HUES6 (cell line): ENCODE results near the gene CPNE4.

Source experiments
- H3K27ac ChIP-seq: 2 replicates; pipeline ENCODE4 v1.7.0; 2013; ENCODE audit warnings: low read depth, mild to moderate bottlenecking, low read length, inconsistent platforms
- H3K27me3 ChIP-seq: 2 replicates; pipeline ENCODE4 v1.6.1; 2013; ENCODE audit warnings: low read length; ENCODE audit not compliant: control insufficient read depth, insufficient read depth
- H3K36me3 ChIP-seq: 2 replicates; pipeline ENCODE4 v1.6.1; 2013; ENCODE audit warnings: low read length; ENCODE audit not compliant: control insufficient read depth, insufficient read depth
- H3K4me1 ChIP-seq: 2 replicates; pipeline ENCODE4 v1.6.1; 2013; ENCODE audit warnings: low read length; ENCODE audit not compliant: control insufficient read depth, insufficient read depth
- H3K4me3 ChIP-seq: 2 replicates; pipeline ENCODE4 v1.5.1; 2013; ENCODE audit warnings: low read depth, low read length
- H3K9ac ChIP-seq: one replicate; pipeline ENCODE4 v1.6.1; 2013; ENCODE audit warnings: mild to moderate bottlenecking, low read length
- H3K9me3 ChIP-seq: 2 replicates; pipeline ENCODE4 v1.6.1; 2013; ENCODE audit warnings: low read depth, low read length; ENCODE audit not compliant: control insufficient read depth, insufficient read depth

The CPNE4 gene

DNA sequence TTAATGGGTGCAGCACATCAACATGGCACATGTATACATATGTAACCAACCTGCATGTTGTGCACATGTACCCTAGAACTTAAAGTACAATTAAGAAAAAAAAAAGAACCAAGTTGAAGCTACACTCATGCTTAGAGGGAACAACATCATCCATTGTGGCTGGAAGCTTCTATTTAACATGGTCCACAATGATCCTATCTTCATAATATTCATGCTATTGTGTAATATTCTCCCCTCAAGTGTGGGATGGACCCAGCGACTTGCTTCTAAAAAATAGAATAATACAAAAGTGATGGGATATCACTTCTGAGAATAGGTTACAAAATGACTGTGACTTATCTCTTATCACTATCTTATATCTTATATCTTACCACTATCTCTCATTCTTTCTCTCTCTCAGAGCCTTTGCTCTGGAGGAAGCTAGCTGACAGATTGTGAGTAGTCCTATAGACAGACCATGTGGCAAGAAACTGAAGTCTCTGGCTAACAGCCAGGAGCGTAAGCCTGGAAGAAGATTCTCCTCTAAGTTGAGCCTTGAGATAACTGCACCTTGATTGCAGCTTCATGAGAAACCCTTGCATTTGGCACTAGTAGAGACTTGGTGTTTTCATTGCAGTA lies 333.6 kb downstream of the CPNE4 start:
- no peaks in the 10 kb centered on the region for H3K9me3 ChIP-seq
- no peak overlapping the region for H3K4me3 ChIP-seq
- H3K4me1 ChIP-seq: peaks cover 20% of the 10 kb centered on the region
- H3K27me3 ChIP-seq: no peaks in the 10 kb centered on the region
- no peak overlapping the region for H3K9ac ChIP-seq
- H3K27ac ChIP-seq: no peak overlapping the region
- H3K36me3 ChIP-seq: no peaks in the 10 kb centered on the region

DNA sequence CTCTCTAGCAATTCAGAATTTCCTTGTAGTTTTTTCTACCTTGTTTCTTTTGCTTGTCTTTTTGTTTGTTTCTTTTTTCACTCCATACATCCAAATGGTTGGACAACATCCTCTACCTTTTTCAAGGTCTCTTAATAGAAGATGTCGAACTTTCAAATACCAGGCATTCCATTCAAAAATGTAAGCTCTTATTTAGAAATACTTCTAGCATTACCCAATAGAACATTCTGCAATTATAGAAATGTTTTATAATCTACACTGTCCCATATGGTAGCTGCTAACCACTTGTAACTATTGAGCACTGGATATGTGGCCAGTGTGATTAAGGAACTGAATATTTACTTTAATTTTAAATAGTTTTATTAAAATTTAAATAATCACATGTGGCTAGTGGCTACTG lies 335.8 kb downstream of the CPNE4 start:
- Histone ChIP-seq H3K9me3 (no peaks in the 10 kb centered on the region), H3K4me1 (no peaks in the 10 kb centered on the region), H3K4me3 (no peak overlapping the region), H3K27ac (no peak overlapping the region), H3K9ac (no peak overlapping the region), H3K36me3 (no peaks in the 10 kb centered on the region), H3K27me3 (no peaks in the 10 kb centered on the region)

DNA sequence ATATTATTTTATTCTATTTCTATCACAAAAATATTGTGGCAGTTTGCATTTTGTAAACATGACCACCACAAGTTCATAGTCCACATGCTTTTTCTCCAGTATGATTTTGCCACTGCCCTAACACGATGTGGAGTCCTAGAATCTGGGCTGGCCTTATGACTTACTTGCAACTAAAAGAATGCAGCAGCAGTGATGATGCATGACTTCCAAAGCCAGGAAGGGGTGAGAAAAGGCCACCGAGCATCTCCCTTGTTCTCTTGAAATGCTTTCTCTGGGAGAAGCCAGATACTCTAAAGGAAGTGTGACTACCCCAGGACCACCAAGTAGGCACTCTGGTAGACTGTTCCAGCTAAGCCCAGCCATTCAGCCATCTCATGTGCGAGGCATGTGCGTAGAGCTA lies 340.4 kb downstream of the CPNE4 start:
- Histone ChIP-seq H3K4me3 (no peak overlapping the region), H3K9ac (no peak overlapping the region), H3K27me3 (no peaks in the 10 kb centered on the region), H3K27ac (no peak overlapping the region), H3K36me3 (no peaks in the 10 kb centered on the region), H3K4me1 (no peaks in the 10 kb centered on the region), H3K9me3 (no peaks in the 10 kb centered on the region)

DNA sequence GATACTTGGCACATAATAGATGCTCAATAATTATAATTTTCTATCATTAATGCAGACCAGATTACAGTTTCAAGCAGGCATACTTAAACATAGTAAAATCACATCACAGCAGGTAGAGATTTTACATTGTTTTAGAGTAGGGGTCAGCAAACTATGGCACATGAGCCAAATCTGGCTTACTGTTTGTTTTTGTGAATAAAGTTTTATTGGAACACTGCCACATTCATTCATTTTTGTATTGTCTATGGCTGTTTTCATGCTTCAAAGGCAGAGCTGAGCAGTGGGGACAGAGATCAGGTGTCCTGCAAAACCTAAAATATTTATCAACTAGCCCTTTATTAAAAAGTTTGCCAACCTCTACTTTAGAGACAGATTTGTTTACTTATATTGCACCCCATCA lies 342.5 kb downstream of the CPNE4 start:
- Histone ChIP-seq H3K9me3 (no peaks in the 10 kb centered on the region), H3K9ac (no peak overlapping the region), H3K4me3 (no peak overlapping the region), H3K4me1 (no peaks in the 10 kb centered on the region), H3K36me3 (no peaks in the 10 kb centered on the region), H3K27ac (no peak overlapping the region), H3K27me3 (no peaks in the 10 kb centered on the region)

DNA sequence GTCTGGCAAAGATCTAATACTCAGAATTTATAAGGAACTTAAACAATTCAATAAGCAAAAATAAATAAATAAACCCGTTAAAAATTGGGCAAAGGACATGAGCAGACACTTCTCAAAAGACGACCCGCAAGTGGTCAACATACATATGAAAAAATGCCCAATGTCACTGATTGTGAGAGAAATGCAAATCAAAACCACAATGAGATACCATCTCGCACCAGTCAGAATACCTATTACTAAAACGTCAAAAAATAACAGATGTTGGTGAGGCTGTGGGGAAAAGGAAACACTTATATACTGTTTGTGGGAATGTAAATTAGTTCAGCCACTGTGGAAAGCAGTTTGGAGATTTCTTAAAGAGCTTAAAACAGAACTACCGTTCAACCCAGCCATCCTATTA lies 344.0 kb downstream of the CPNE4 start:
- Histone ChIP-seq H3K4me3 (no peak overlapping the region), H3K9me3 (no peaks in the 10 kb centered on the region), H3K27ac (no peak overlapping the region), H3K27me3 (no peaks in the 10 kb centered on the region), H3K4me1 (no peaks in the 10 kb centered on the region), H3K9ac (no peak overlapping the region), H3K36me3 (no peaks in the 10 kb centered on the region)

DNA sequence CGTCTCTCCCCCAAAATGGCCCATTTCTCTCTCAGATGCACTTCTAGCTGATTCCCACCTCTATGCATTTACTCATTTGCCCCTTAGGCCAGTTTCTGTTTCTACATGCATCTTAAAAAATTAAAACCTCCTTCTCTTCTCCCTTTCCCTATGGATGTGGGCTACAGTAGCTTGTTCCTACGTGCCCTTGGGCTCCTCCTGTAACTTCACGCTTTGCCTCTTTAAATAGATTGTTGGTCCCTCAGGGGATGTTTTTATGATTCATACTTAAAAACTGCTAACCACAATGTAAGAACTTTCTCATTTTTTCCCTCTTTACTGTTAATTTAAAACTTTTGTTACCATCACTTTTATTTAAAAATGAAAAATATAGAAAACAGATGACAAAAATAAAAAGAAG lies 346.4 kb downstream of the CPNE4 start:
- Histone ChIP-seq H3K4me3 (no peak overlapping the region), H3K36me3 (no peaks in the 10 kb centered on the region), H3K27me3 (no peaks in the 10 kb centered on the region), H3K9me3 (no peaks in the 10 kb centered on the region), H3K9ac (no peak overlapping the region), H3K4me1 (no peaks in the 10 kb centered on the region), H3K27ac (no peak overlapping the region)

DNA sequence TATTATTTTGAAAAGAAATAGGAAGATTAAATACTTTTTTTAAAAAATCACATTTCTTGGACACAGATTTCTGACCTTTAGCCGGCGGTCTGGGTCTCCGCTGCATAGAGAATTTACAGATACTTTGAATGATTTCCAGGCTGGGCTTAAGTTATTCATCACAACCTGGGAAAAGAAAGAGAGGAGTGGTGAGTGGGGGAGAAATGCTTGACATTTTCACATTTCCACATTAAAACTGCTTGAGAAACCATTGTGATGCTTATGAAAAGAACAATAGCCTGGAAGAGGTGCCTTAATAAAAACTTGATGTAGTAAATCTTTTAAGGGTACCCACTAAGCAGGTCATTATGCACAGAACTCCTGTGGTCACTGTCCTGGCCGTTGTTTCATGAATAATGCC lies 365.2 kb downstream of the CPNE4 start:
- H3K9ac ChIP-seq: no peak overlapping the region
- no peak overlapping the region for H3K27ac ChIP-seq
- H3K9me3 ChIP-seq: no peaks in the 10 kb centered on the region
- no peak overlapping the region for H3K4me3 ChIP-seq
- no peaks in the 10 kb centered on the region for H3K27me3 ChIP-seq
- H3K4me1 ChIP-seq: peaks cover 3% of the 10 kb centered on the region; the same call in 1 of the 2 replicates
- H3K36me3 ChIP-seq: no peaks in the 10 kb centered on the region

DNA sequence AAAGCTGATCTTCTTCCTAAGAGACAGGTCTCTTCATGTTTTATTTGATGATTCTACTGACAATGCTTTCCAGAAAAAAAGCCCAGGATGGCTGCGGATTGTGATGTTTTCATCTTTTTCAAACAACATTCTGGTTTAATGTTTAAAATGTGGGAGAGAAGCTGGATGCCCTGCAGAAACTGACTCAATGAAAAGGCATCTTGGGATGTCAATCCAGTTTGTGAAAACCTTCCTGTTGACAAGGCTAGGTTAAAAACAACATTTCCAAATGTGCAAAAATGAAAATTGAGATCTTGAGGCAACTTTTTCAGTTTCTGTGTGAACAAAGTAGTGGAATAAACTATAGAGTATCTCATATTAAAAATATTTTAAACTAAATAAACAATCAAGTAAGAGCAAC lies 376.0 kb downstream of the CPNE4 start:
- Histone ChIP-seq H3K4me3 (no peak overlapping the region), H3K4me1 (no peaks in the 10 kb centered on the region), H3K9ac (no peak overlapping the region), H3K27me3 (no peaks in the 10 kb centered on the region), H3K36me3 (no peaks in the 10 kb centered on the region), H3K9me3 (no peaks in the 10 kb centered on the region), H3K27ac (no peak overlapping the region)

DNA sequence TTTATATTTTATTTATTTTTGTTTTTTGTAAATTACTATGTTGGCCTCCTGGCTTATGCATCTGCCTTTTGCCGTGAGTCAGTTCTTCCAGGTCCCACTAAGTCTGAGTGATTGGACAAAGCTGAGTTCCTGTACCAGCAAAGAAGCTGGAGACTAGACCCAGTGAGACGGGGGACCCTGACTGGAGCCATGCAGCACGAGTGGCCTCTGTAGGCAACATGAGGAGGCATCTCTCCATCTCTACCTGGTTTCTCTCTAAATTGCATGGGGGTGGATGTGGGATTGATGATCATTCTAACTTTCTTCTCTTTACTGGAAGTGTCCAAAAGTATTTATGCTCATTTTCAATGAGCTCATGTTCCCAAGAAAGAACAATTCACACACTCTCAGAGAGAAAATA lies 376.7 kb downstream of the CPNE4 start:
- Histone ChIP-seq H3K9ac (no peak overlapping the region), H3K36me3 (no peaks in the 10 kb centered on the region), H3K4me3 (no peak overlapping the region), H3K27ac (no peak overlapping the region), H3K27me3 (no peaks in the 10 kb centered on the region), H3K9me3 (no peaks in the 10 kb centered on the region), H3K4me1 (no peaks in the 10 kb centered on the region)

DNA sequence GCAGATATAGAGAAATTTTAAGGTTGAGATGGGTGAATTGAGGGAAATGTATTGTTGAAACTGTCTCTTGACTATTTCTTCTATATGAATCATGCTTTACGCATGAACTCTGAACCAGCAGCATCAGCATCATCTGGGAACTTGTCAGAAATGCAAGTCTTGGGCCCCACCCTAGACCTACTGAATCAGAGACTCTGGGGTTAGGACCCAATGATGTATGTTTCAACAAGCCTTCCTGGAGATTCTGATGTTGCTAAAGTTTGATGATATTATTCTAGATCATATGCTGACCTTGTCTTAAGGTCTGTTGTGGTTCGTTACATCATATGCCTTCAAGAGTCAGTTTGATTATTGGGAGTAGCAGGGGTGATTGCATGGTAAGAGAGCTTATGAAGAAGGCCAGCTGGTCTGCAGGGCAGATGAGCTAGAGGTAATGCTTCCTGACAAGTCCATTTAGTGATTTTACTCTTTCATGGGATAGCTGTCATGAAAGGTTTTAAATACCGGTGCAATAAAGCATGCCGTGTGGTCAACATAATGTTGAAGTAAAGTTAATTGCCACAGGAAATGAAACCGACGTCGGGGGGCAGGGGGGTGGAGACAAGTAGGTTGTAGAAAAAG lies 379.6 kb downstream of the CPNE4 start:
- Histone ChIP-seq H3K27me3 (no peaks in the 10 kb centered on the region), H3K27ac (no peak overlapping the region), H3K36me3 (no peaks in the 10 kb centered on the region), H3K4me1 (no peaks in the 10 kb centered on the region), H3K9ac (no peak overlapping the region), H3K4me3 (no peak overlapping the region), H3K9me3 (no peaks in the 10 kb centered on the region)

DNA sequence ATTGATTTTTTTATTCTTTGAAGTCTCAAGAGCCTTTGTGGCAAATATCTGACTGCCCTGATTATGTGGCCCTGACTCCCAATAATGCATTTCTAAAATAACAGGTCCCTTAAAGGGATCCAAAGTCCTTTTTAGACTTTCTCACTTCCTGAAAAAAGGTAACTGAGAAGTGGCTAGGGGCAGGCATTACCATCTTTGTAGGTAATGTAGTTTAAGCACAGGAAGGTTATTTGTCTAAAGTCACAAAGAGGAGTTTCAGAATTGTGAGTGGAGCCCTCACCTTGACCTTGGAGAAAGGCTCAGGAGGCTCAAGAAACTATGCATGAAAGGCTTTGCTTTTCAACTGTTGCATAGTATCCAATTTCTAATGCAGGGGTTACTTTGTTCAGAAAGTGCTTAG lies 389.2 kb downstream of the CPNE4 start:
- H3K4me3 ChIP-seq: no peak overlapping the region
- H3K4me1 ChIP-seq: no peaks in the 10 kb centered on the region
- no peak overlapping the region for H3K27ac ChIP-seq
- H3K9ac ChIP-seq: no peak overlapping the region
- no peaks in the 10 kb centered on the region for H3K27me3 ChIP-seq
- H3K9me3 ChIP-seq: no peaks in the 10 kb centered on the region
- H3K36me3 ChIP-seq: no peaks in the 10 kb centered on the region
